HepG2 (cell line): ENCODE data around the gene JMJD6. TPM values are rescaled to one million over a fixed set of nuclear protein-coding genes. Genes with fewer than 3 reads are reported as not detected.

Experiments
- ELF4 ChIP-seq: sonication (generic); formaldehyde crosslinking; IDR thresholded peaks from 2 replicates; pipeline ENCODE4 v1.5.0; 2020; ENCODE audit warnings: missing genetic modification reagents, mild to moderate bottlenecking, moderate library complexity, borderline replicate concordance
- GABPA ChIP-seq, 2 experiments: IDR thresholded peaks; 2 replicates each; pipeline ENCODE4 v1.6.1; 2011 to 2016; ENCODE audit warnings: low read depth in 2 of 2, low read length in 1 of 2, missing biosample characterization in 1 of 2, missing genetic modification characterization in 1 of 2
- GPBP1L1 ChIP-seq: sonication (generic); formaldehyde crosslinking; IDR thresholded peaks from 2 replicates; pipeline ENCODE4 v1.5.0; 2020; ENCODE audit warnings: mild to moderate bottlenecking, missing genetic modification reagents
- HDAC1 ChIP-seq: sonication (generic); formaldehyde crosslinking; IDR thresholded peaks from 2 replicates; pipeline ENCODE4 v1.5.1; 2020; ENCODE audit warnings: mild to moderate bottlenecking, missing genetic modification reagents
- HOXA5 ChIP-seq: sonication (generic); formaldehyde crosslinking; IDR thresholded peaks from 2 replicates; pipeline ENCODE4 v1.4.0; 2020; ENCODE audit warnings: missing genetic modification reagents
- KLF16 ChIP-seq, 2 experiments: sonication (generic) in 1 of 2; formaldehyde crosslinking in 1 of 2; IDR thresholded peaks; 2 replicates each; pipeline versions ENCODE4 v1.6.1 to v1.8.0; 2016 to 2023; ENCODE audit warnings: missing genetic modification reagents in 2 of 2, missing compliant biosample characterization in 1 of 2
- LCORL ChIP-seq, 2 experiments: fragments of 450-650 bp in 1 of 2; sonication (generic) in 1 of 2; formaldehyde crosslinking in 1 of 2; IDR thresholded peaks; 2 replicates each; pipeline versions ENCODE4 v1.5.0 to v1.6.1; 2017 to 2020; ENCODE audit warnings: antibody characterized with exemption in 1 of 2, missing genetic modification reagents in 1 of 2
- ONECUT2 ChIP-seq: sonication (generic); formaldehyde crosslinking; IDR thresholded peaks from 2 replicates; pipeline ENCODE4 v1.4.0; 2020; ENCODE audit warnings: missing genetic modification reagents
- PREB ChIP-seq: sonication (generic); formaldehyde crosslinking; IDR thresholded peaks from 2 replicates; pipeline ENCODE4 v1.4.0; 2020; ENCODE audit warnings: missing genetic modification reagents
- REL ChIP-seq: sonication (generic); formaldehyde crosslinking; conservative IDR thresholded peaks from 2 replicates; pipeline ENCODE4 v1.8.0; 2022; ENCODE audit warnings: mild to moderate bottlenecking, missing genetic modification reagents, moderate library complexity
- SNRNP70 ChIP-seq: fragments of 200-400 bp; formaldehyde crosslinking; IDR thresholded peaks from 2 replicates; pipeline ENCODE4 v1.6.1; 2017; ENCODE audit warnings: mild to moderate bottlenecking, low read depth, low read length, moderate library complexity
- SOX13 ChIP-seq, 3 experiments: fragments of 450-650 bp in 1 of 3; sonication (generic) in 1 of 3; formaldehyde crosslinking in 1 of 3; IDR thresholded peaks in 2 of 3; conservative IDR thresholded peaks in 1 of 3; 2 replicates each; pipeline versions ENCODE4 v1.5.0 to v1.6.1; 2016 to 2020; ENCODE audit warnings: antibody characterized with exemption in 1 of 3, mild to moderate bottlenecking in 1 of 3, missing compliant biosample characterization in 1 of 3, missing genetic modification reagents in 1 of 3, moderate library complexity in 1 of 3
- SSRP1 ChIP-seq: IDR thresholded peaks from 2 replicates; pipeline ENCODE4 v1.6.1; 2016; ENCODE audit warnings: control low read depth
- XRCC5 ChIP-seq: fragments of 200-400 bp; formaldehyde crosslinking; optimal IDR thresholded peaks from 2 replicates; pipeline ENCODE3; 2017; ENCODE audit warnings: mild to moderate bottlenecking, low read length
- ZBTB39 ChIP-seq: sonication (generic); formaldehyde crosslinking; IDR thresholded peaks from 2 replicates; pipeline ENCODE4 v1.5.0; 2020; ENCODE audit warnings: missing genetic modification reagents
- ZBTB42 ChIP-seq: sonication (generic); formaldehyde crosslinking; IDR thresholded peaks from 2 replicates; pipeline ENCODE4 v1.5.0; 2020; ENCODE audit warnings: mild to moderate bottlenecking, missing genetic modification reagents
- ZNF17 ChIP-seq: sonication (generic); formaldehyde crosslinking; IDR thresholded peaks from 2 replicates; pipeline ENCODE4 v1.5.0; 2020; ENCODE audit warnings: mild to moderate bottlenecking, missing genetic modification reagents
- ZNF292 ChIP-seq: sonication (generic); formaldehyde crosslinking; IDR thresholded peaks from 2 replicates; pipeline ENCODE4 v1.8.1; 2022; ENCODE audit warnings: mild to moderate bottlenecking, low read depth, missing genetic modification reagents, borderline replicate concordance
- ZNF350 ChIP-seq: sonication (generic); formaldehyde crosslinking; IDR thresholded peaks from 2 replicates; pipeline ENCODE4 v1.4.0; 2020; ENCODE audit warnings: mild to moderate bottlenecking, low read depth, missing genetic modification reagents, borderline replicate concordance
- ZNF564 ChIP-seq: sonication (generic); formaldehyde crosslinking; IDR thresholded peaks from 2 replicates; pipeline ENCODE4 v1.8.1; 2023; ENCODE audit warnings: mild to moderate bottlenecking, missing genetic modification reagents
- ZNF746 ChIP-seq: sonication (generic); formaldehyde crosslinking; IDR thresholded peaks from 2 replicates; pipeline ENCODE4 v1.8.0; 2022; ENCODE audit warnings: mild to moderate bottlenecking, missing genetic modification reagents
- ZNF768 ChIP-seq: sonication (generic); formaldehyde crosslinking; IDR thresholded peaks from 2 replicates; pipeline ENCODE4 v1.4.0; 2020; ENCODE audit warnings: missing genetic modification reagents
- ZNF770 ChIP-seq: sonication (generic); formaldehyde crosslinking; IDR thresholded peaks from 2 replicates; pipeline ENCODE4 v1.5.0; 2020; ENCODE audit warnings: mild to moderate bottlenecking, missing genetic modification reagents
- polyA plus RNA-seq, 8 experiments: library from polyadenylated mRNA; depleted of rRNA in 3 of 8; stranded (reverse) in 7 of 8; unstranded in 1 of 8; fragments of >200 nt; fragmentation: Illumina TruSeq in 4 of 8; extraction: Trizol in 4 of 8; gene quantifications; 2 replicates each; pipeline versions ENCODE4 v1.2.1 to v1.2.3, GENCODE V29; 2011 to 2016; ENCODE audit warnings: low read depth in 4 of 8, missing spikeins in 1 of 8, mixed read lengths in 1 of 8; ENCODE audit not compliant: insufficient read depth in 1 of 8
- total RNA-seq, 5 experiments: library from RNA; depleted of rRNA; stranded (reverse); fragments of >200 nt; fragmentation: Illumina TruSeq; extraction: Trizol; gene quantifications; 2 replicates each; pipeline ENCODE4 v1.2.3, GENCODE V29; 2016; ENCODE audit warnings: low read depth in 1 of 5

JMJD6 gene
- total and polyA plus RNA-seq, 2 of the 13 experiments (the other 11 are each of a cell fraction or from before 2014, with no cell fraction given), result 33.6 to 41.0 TPM

GRCh38 chr17:76735586-76736348 is 9.4 kb upstream of the JMJD6 start (continued):
- TF ChIP-seq ZNF350 (CRISPR knock-in tag) (no peak), ELF4 (CRISPR knock-in tag) (no peak), HOXA5 (CRISPR knock-in tag) (no peak), REL (CRISPR knock-in tag) (no peak), SNRNP70 (no peak), ZNF17 (CRISPR knock-in tag) (no peak), ZNF770 (CRISPR knock-in tag) (no peak), ZNF768 (CRISPR knock-in tag) (no peak), ZNF746 (CRISPR knock-in tag) (no peak), ONECUT2 (CRISPR knock-in tag) (no peak), LCORL (IDR thresholded peaks at IDR 0.05) (no peak), LCORL (CRISPR knock-in tag; IDR thresholded peaks at IDR 0.05) (no peak), ZNF292 (CRISPR knock-in tag) (no peak), ZBTB42 (CRISPR knock-in tag) (no peak), XRCC5 (peak; percentile 32), SSRP1 (CRISPR knock-in tag) (no peak), KLF16 (CRISPR knock-in tag; IDR thresholded peaks at IDR 0.05) (no peak), ZBTB39 (CRISPR knock-in tag) (no peak), PREB (no peak), GABPA (IDR thresholded peaks at IDR 0.05; ENCODE audit: low read depth, low read length) (no peak), GABPA (CRISPR knock-in tag; IDR thresholded peaks at IDR 0.05; ENCODE audit: low read depth) (peak; percentile 20; the same call in 1 of the 2 replicates), ZNF564 (no peak), GPBP1L1 (CRISPR knock-in tag) (no peak), HDAC1 (CRISPR knock-in tag) (no peak), SOX13 (IDR thresholded peaks at IDR 0.05) (no peak), SOX13 (CRISPR knock-in tag; conservative IDR thresholded peaks at IDR 0.05 in 1 of 2, IDR thresholded peaks at IDR 0.05 in 1 of 2) (no peak)
